NCI-H2196 (cell line): ENCODE data around the gene NOSTRIN.
A peak's percentile ranks its signal among the peaks of the same experiment; 100 is the strongest.
"Not testable (repeated sequence)": the region's sequence is repeated elsewhere in the genome, so short reads cannot be mapped to it uniquely, and the experiment has no call there.

Experiments used
- DNase-seq: peaks from one replicate; lab custom pipeline; 2025; ENCODE audit not compliant: unreplicated experiment; lab: John Stamatoyannopoulos, UW

Gene NOSTRIN

GRCh38 chr2:168867164-168867563 lies 64.7 kb downstream of the NOSTRIN start:
- not testable (repeated sequence) for DNase-seq

GRCh38 chr2:168870369-168870768 lies 67.9 kb downstream of the NOSTRIN start:
- DNase-seq = not testable (repeated sequence)

GRCh38 chr2:168870824-168871223 lies 68.4 kb downstream of the NOSTRIN start:
- not testable (repeated sequence) for DNase-seq

- no peak for DNase-seq
Measured at GRCh38 chr2:168874368-168875054, 72.1 kb downstream of the NOSTRIN start.

- not testable (repeated sequence) for DNase-seq
Measured at GRCh38 chr2:168882163-168882562, 79.7 kb downstream of the NOSTRIN start.

- no peak for DNase-seq
Measured at GRCh38 chr2:168884975-168885374, 82.5 kb downstream of the NOSTRIN start.

- DNase-seq = no peak
Measured at GRCh38 chr2:168889635-168890005, 87.2 kb downstream of the NOSTRIN start.

- DNase-seq = peak; percentile 96
Measured at GRCh38 chr2:168890006-168890782, 87.8 kb downstream of the NOSTRIN start, which contains the start of gene SPC25. TSS of gene SPC25 (minus strand) at chr2:168890430. CDS start at chr2:168889519, 911 bp downstream.

GRCh38 chr2:168892327-168892726 lies 89.9 kb downstream of the NOSTRIN start:
- DNase-seq = no peak

- no peak for DNase-seq
Measured at GRCh38 chr2:168894101-168894500, 91.7 kb downstream of the NOSTRIN start.

GRCh38 chr2:168894720-168895119 lies 92.3 kb downstream of the NOSTRIN start:
- DNase-seq = no peak

- no peak for DNase-seq
Measured at GRCh38 chr2:168895771-168896170, 93.3 kb downstream of the NOSTRIN start.

GRCh38 chr2:168896783-168897182 lies 94.3 kb downstream of the NOSTRIN start:
- no peak for DNase-seq

- DNase-seq = no peak
Measured at GRCh38 chr2:168897449-168897848, 95.0 kb downstream of the NOSTRIN start.

GRCh38 chr2:168901003-168901402 lies 98.6 kb downstream of the NOSTRIN start, which contains the start of gene G6PC2:
TSS of gene G6PC2 (plus strand) at chr2:168901291. CDS start at chr2:168901332, 41 bp downstream.
- no peak for DNase-seq

- DNase-seq = no peak
Measured at GRCh38 chr2:168903888-168904287, 101.5 kb downstream of the NOSTRIN start.

GRCh38 chr2:168904358-168904757 lies 101.9 kb downstream of the NOSTRIN start:
- no peak for DNase-seq

- DNase-seq = no peak
Measured at GRCh38 chr2:168907940-168908662, 105.7 kb downstream of the NOSTRIN start.

GRCh38 chr2:168910330-168910729 lies 107.9 kb downstream of the NOSTRIN start:
- DNase-seq = no peak

- DNase-seq = no peak
Measured at GRCh38 chr2:168912466-168912865, 110.0 kb downstream of the NOSTRIN start.

GRCh38 chr2:168912901-168913369 lies 110.5 kb downstream of the NOSTRIN start:
- DNase-seq = no peak
